ENCODE measurements around the gene MRAS.
"Not testable (repeated sequence)": the region's sequence is repeated elsewhere in the genome, so short reads cannot be mapped to it uniquely, and the experiment has no call there.

Gene MRAS

GRCh38 chr3:138426754-138427153 lies 78.4 kb downstream of the MRAS start:
- DNase-seq: not testable (repeated sequence)

- no peak for DNase-seq
Observed at GRCh38 chr3:138429665-138430064, 81.3 kb downstream of the MRAS start.

- DNase-seq: no peak
Observed at GRCh38 chr3:138432576-138433240, 84.3 kb downstream of the MRAS start.

- no peak for DNase-seq
Observed at GRCh38 chr3:138433892-138434275, 85.5 kb downstream of the MRAS start.

DNA sequence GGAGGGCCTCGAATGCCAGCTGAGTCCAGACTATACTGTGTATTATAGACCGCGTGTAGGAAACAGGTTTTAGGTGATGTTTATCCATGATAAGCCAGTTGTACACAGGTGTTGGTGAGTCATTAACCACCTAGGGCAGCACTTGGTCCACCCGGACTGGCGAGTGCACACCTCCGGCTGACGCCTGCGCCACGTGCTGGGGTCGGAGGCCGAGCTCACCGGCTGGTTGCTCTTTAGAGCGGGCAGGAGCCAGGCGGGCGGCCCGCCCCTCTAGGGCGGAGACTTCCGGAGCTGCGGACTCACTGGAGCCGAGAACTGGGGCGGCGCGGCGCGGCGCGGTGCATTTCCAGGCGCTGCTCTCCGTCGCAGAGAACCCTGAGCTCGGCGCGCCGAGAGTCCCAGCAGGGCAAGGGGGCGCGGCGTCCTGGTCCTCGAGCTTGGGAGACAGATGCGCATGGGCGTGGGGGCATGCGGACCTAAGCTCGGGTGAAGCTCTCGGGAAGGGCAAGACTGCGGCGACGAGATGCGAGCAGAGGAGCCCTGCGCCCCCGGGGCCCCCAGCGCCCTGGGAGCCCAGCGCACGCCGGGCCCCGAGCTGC lies 86.0 kb downstream of the MRAS start, which contains the start of gene ESYT3:
Gene ESYT3 (plus strand): TSS at position 341 of the 599 bp plus-strand sequence. CDS start 183 bp downstream, at position 524.
- peak; percentile 80 for DNase-seq

DNA sequence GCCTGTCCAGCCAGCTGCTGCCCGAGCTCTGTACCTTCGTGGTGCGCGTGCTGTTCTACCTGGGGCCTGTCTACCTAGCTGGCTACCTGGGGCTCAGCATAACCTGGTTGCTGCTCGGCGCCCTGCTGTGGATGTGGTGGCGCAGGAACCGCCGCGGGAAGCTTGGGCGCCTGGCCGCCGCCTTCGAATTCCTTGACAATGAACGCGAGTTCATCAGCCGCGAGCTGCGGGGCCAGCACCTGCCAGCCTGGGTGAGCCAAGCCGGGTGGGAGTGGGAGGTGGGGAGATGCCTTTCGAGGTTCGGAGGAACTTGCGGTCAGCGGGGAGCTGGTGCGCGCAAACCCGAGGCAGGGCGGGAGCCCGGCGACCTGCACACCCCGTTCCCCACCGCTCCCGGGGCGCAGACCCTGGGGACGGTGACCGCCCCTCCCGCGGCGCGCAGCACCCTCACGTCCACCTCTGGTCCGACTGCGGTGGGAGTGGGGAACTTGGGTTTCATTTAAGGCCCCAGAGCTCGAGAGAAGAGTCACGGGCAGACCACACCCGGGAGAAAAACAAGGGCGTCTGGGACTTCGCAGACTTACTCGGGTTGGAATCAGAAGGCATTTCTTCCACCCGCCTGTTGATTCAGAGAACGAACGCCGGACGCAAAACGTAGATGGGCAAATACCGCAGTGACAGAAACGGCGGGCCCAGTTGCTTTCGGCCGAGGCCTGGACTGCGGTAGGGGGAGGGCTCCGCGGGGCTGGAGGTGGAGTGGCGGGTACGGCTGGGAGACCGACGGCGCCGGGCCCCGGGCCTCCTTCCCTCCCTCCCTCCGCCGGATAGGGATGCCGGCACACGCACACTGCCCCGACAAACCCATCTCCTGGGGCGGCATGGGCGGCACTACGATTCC lies 86.7 kb downstream of the MRAS start:
- DNase-seq: no peak

- no peak for DNase-seq
Observed at GRCh38 chr3:138435840-138436239, 87.5 kb downstream of the MRAS start.

GRCh38 chr3:138437281-138437680 lies 88.9 kb downstream of the MRAS start:
- DNase-seq: no peak

DNA sequence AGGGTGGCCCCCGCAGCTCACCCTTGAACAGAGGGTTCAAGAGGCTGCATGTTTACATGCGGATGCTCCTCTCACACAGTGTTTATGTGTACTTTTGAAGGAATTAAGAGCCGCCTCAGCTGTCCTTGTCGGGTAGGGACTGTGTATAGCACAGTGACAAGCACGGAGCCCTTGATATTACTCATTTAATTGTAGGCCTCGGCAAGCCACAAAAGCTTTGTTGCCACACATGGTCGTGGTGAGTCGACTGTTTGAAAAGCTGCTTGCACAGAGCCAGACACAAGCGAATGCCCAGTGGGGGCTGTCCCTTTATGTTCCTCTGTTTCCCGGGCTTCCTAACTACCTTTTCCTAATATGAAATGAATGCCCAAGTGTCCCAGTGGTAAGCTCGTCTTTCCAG lies 90.5 kb downstream of the MRAS start:
- no peak for DNase-seq

DNA sequence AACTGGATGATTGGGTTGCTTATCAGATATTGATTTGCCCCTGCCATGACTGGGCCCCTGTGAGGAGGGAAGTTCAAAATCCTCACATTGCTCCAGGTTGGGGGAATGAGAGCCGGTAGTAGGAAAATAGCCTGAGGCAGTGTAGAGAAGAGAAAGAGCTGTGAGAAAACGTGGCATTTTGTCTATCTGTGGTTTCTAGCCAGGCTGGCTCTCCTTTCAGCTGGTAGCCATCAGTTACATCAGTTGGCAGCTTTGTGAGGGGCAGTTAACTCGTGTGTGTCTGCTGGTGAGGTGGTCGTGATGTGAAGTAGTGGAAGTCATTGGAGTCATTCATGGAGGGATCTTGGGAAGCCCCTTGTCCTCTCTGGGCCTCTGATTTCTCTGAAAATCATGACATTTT lies 91.3 kb downstream of the MRAS start:
- no peak for DNase-seq

GRCh38 chr3:138440121-138440521 lies 91.7 kb downstream of the MRAS start:
- DNase-seq: no peak

DNA sequence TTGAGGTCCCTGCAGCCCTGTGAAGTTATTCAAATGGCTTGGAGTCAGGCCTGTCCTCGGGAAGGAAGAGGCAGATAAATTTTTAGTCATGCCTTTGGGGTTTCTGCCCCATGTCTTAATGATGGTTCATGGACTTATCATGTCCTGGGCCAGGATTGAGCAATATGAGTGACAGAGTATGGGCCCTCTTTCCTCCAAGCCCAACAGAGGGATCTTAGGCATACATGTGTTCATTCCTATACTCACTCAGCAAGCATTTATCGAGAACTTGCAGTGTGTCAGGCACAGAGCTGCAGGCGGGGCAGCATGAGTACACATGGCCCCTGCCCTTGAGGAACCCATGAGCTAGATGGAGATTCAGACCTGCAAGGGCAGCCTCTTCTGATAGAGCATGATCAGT lies 92.2 kb downstream of the MRAS start:
- DNase-seq: no peak

DNA sequence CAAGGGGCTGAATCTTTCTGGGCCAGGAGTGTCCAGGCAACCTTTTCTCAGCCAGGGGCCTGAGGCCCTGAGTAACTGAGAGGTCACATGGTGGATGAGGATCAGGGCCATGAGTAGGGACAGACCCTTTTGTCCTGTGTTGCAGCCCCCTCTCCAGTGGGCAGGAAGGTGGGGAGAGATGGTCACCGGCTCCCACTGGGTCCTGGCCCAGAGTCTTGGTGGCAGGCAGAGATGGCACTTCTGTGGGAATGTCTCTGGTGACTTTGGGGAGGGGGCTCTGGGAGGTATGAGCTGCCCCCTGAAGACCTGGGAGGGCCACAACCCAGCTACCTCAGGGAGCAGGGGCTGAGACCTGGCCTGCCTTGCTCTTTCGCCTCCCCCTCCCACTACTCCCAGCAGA lies 92.9 kb downstream of the MRAS start:
- DNase-seq: no peak

- no peak for DNase-seq
Observed at GRCh38 chr3:138441742-138442141, 93.4 kb downstream of the MRAS start.

GRCh38 chr3:138442433-138442832 lies 94.1 kb downstream of the MRAS start:
- DNase-seq: no peak

GRCh38 chr3:138443091-138443490 lies 94.7 kb downstream of the MRAS start:
- DNase-seq: no peak

DNA sequence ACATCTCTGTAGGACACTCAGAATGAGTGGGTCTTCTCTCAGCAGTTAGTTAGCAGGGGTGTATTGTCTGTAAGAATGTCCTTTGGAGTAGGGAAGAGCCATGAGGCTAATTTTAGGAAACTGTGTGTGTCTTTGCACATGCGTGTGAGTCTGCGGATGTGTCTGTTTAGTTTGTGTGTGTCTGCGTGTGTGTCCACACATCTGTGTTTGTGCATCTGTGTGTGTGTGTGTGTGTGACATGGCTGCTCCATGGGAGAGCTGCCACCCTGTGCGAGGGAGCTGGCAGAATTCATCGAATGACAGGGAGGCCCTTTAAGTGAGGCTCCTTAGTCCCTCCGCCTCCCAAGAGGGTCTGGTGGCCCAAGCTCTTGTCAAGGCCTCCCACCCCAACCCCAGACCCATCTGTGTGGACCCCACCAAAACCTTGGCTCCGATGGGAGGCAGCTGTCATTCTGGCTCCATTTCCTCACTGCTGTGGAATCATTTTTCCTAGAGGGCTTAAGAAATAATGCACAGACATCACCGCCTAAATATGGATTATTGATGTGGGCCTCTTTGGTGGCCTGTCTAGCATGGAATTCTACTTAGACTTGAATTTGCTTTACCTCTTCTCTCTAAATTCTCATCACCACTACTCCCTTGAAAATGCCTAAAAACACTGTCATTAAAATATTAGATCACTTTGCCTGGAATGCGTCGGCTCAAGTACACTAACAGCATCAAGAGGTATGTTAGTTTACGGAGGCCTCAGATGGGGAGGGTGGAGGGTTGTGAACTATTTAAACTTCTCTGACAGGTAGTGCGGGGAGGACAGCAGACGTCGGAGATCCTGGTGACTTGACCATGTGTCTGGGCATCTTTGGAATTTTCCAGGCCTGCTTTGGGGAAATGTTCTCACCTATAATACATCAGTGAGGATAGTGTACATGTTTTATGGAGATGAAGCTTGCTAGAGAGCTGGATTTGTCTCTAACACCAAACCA lies 95.4 kb downstream of the MRAS start:
- DNase-seq: peak; percentile 58

- no peak for DNase-seq
Observed at GRCh38 chr3:138445236-138445635, 96.9 kb downstream of the MRAS start.

DNA sequence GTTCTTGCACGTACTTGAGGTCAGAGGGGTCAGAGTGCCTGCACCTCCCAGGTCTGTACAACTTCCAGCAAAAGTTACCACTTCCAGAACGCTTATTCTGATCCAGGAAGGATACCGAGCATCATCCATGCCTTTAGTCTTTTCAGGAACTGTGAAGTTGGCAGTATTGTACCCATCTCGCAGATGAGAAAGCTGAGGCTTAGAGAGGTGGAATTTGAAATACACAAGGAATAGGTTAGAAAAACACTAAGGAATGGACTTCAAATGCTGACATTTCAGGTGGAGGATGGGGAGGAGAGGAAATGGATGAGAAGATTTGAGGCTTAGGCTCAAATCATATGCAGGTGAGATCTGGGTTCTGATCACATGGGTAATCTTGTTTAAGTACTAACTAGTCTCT lies 97.3 kb downstream of the MRAS start:
- no peak for DNase-seq

DNA sequence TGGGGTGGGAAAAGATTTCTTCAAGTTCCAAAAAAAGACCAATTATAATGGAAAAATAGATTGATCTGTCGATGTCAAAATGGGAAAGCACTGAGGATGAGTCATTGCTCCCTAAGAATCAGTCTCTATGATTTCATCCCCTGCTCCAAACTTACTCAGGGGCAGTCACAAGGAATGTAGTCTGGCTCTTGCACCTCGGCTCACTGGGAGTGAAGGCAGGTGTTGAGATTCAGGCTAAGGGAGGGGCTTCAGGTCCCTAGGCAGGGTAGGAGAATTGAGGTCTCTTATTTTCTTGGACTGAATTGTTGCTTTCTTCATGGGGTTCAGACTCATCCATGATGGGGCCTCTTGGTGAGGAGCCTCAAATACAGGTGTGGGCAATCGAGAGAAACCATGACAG lies 100.3 kb downstream of the MRAS start:
- DNase-seq: no peak

DNA sequence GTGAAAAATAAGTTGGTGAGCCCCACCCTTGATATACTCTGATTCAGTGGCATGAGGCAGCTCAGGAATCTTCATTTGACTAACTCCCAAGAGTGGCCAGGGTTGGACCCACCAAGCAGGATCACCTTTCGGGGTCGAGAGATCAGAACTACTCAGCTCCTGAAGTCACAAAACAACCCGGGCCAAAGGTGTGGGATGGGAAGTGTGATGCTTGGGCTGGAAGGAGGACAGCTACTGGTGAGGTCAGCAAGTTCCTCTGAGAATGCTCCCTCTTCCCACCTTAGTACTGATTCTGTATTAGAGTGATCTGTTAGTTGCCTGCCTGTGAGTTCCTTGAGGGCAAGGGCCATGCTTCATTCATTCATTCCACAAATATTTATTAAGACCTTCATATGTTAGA lies 101.1 kb downstream of the MRAS start:
- no peak for DNase-seq

DNA sequence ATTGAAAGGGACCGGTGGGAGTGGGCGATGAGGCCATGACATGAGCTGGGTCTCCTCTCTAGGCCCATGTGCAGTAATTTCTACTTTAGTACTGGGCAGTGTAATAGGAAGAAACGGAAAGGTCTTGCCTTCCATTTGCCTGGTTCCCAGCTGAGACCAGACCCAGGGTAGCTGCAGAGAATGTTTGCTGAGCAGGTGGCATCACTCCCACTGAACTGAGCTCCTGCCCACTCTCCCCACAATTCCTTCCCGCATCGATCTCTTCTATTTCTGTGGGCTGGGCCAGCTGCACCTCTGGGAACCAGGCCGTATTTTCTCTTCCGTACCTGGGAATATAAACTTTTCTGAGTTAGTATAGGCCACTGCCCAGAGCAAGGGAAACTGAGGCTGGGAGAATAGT lies 101.8 kb downstream of the MRAS start:
- no peak for DNase-seq
